Urinary bladder (tissue), 4 donors: ENCODE data around the gene PLAGL2. TPM values are rescaled to one million over a fixed set of nuclear protein-coding genes. Genes with fewer than 3 reads are reported as not detected.

Source experiments
- DNase-seq: peaks from one replicate; pipeline ENCODE4 v3.0.0-alpha.2; 2015; ENCODE audit errors: extremely low spot score
- H3K27ac ChIP-seq: one replicate; pipeline ENCODE4 v1.5.1; 2013; ENCODE audit warnings: low read depth, mild to moderate bottlenecking, moderate library complexity
- H3K36me3 ChIP-seq: one replicate; pipeline ENCODE4 v1.6.1; 2013; ENCODE audit warnings: mild to moderate bottlenecking, moderate library complexity; ENCODE audit not compliant: insufficient read depth
- H3K4me1 ChIP-seq: one replicate; pipeline ENCODE4 v1.6.1; 2013; ENCODE audit warnings: mild to moderate bottlenecking, moderate library complexity; ENCODE audit not compliant: insufficient read depth
- H3K4me3 ChIP-seq: one replicate; pipeline ENCODE4 v1.5.1; 2013; ENCODE audit warnings: low read depth, low read length
- WGBS: extraction: QIAGEN DNeasy Blood & Tissue Kit; methylation state at CpG from one replicate; pipeline ENCODE4 v1.1.7; 2013; 5-methylcytosine and 5-hydroxymethylcytosine counted together
- polyA plus RNA-seq: library from polyadenylated mRNA; stranded (reverse); fragments of 200-250 nt; gene quantifications from one replicate; pipeline ENCODE4 v1.2.3, GENCODE V29; 2013
- total RNA-seq: library from RNA; depleted of rRNA; stranded (reverse); fragments of >200 nt; gene quantifications from one replicate; pipeline ENCODE4 v1.2.3, GENCODE V29; 2014
- donor health status: healthy with polysubstance abuse.
- donor health status: healthy.

The PLAGL2 gene
- total and polyA plus RNA-seq, 2 donors, result 3.0 to 5.1 TPM

DNA sequence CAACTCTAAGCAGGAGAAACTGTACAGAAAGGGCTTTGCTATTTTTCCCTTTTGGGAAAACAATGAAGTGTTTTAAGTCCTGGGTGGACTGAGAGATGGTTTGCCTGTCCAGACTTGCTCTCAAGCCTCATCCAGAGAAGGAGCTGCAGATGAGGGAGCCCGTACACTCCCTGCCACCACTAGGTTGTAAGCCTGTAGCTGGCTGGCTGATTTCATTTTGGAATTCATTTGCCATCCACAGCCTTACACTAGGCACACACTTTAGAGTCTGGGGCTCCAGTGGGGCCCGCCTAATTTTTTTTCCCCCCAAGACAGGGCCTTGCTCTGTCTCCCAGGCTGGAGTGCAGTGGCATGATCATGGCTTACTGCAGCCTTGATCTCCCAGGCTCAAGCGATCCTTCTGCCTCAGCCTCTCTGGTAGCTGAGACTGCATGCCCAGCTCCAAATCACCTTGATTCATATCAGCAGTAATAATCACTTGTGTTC, 28.5 kb upstream of the PLAGL2 start:
- Histone ChIP-seq H3K4me1 (no peaks in the 10 kb centered on the region), H3K36me3 (peaks cover 3% of the 10 kb centered on the region), H3K27ac (no peak overlapping the region), H3K4me3 (no peak overlapping the region)
- 89% methylated on average over 3 of the region's 3 CpGs for WGBS
- no peak for DNase-seq

DNA sequence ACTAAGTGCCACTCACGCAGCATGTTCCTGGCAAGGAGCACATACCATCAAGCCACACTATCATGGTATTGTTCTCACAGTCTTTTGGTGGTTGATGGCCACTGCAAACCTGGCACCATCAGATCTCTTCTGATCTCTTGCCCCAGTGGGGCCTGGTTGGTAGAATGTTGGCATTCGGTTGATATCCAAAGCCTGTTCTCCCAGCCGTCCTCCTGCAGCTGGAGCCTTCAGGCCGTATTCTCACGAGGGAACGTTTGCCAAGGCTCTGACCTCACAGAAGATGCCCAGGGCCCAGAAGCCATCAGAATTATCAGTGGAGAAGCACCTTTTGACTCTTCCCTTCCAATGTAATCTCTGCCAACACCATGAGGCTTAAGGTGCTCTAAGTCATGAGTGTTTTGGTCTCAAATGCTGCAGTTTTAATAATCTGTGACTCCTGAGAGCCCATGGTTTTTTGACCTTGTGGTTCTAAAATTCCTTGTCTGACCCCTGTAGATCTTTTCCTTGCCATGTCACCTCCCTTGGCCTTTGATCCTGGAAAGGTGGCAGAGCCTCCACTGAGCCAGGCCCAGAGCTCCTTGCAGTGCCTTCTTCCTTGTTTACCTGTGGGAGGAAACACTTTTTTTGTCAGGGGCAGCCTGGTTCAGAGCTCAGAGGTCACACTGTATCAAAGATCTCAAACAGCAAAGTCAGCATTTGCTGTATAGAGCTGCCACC, 27.9 kb upstream of the PLAGL2 start:
- H3K27ac ChIP-seq, result no peak overlapping the region
- H3K36me3 ChIP-seq, result peaks cover 3% of the 10 kb centered on the region
- no peak for DNase-seq
- no peak overlapping the region for H3K4me3 ChIP-seq
- no peaks in the 10 kb centered on the region for H3K4me1 ChIP-seq
- WGBS, result 74% methylated on average over 6 of the region's 6 CpGs

DNA sequence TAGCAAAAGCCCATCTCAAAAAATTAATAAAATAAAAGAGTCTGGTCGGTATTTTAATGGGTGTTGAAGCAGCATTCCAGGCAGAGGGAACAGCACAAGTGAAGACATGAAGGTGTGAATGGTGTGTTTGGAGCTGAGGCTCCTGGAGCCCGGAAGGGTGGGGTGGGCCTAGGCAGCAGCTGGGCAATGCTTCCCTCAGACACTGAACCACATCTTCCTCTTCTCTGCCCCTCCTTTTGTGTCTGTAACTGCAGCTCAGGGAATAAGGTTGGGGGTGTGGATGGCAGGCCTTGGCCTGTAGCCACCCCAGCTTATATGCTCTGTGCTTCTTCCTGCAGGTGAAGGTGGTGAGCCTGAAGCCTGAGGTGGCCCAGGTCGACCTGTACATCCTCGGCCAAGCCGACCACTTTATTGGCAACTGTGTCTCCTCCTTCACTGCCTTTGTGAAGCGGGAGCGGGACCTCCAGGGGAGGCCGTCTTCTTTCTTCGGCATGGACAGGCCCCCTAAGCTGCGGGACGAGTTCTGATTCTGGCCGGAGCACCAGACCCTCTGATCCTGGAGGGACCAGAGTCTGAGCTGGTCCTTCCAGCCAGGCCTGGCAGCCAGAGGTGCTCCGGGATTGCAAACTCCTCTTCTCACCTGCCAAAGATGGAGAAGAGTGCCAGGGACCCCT, 26.7 kb upstream of the PLAGL2 start:
- no peak for DNase-seq
- Histone ChIP-seq H3K4me1 (no peaks in the 10 kb centered on the region), H3K36me3 (peaks cover 3% of the 10 kb centered on the region), H3K4me3 (no peak overlapping the region), H3K27ac (no peak overlapping the region)
- 93% methylated on average over 13 of the region's 13 CpGs for WGBS

DNA sequence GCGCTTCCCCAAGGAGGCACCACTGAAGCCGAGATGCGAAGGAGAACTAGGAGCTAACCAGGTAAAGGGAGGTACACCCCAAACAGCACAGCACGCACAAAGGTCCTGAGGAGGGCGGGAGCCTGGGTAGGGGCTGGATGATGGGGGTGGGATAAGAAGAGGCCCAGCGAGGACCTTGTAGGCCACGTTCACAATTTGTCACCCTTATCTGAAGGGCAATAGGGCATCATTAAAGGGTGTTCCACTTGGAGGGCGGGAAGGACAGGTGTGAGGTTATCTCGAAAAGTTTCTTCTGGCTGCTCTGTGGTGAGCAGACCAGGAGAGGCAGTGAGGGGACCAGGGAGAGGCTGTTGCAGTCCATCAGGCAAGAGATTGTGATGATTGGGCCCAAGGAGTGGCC, 25.7 kb upstream of the PLAGL2 start:
- Histone ChIP-seq H3K27ac (no peak overlapping the region), H3K36me3 (peaks cover 3% of the 10 kb centered on the region), H3K4me1 (no peaks in the 10 kb centered on the region), H3K4me3 (no peak overlapping the region)
- DNase-seq, result no peak
- 92% methylated on average over 9 of the region's 9 CpGs for WGBS

DNA sequence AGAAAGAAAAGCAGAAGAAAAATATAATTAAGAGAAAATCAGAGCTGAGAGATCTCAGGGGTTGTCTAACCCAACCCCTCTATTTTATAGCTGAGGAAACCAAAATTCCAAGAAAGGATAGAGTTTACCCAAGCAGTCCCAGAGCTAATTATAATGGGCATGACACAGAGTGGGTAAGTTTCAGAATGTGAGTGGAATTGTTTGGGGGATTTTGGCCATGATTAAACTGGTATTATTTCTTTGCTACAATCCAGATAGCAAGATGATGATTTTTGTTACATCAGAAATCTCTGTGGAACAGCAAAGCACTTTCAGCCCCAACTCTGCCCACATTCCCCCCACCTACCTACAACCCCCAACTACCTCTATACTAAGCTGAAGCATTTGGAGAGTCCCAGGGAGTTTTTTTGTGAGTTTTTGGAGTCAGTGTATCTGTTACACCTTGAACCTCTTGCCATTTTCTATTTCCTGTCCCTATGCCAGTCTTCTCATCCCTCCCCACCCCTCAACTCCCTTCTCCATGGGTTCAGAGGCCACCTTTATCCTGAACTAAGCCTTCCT, 24.9 kb upstream of the PLAGL2 start:
- H3K4me1 ChIP-seq, result no peaks in the 10 kb centered on the region
- DNase-seq, result no peak
- peaks cover 3% of the 10 kb centered on the region for H3K36me3 ChIP-seq
- H3K4me3 ChIP-seq, result no peak overlapping the region
- H3K27ac ChIP-seq, result no peak overlapping the region

DNA sequence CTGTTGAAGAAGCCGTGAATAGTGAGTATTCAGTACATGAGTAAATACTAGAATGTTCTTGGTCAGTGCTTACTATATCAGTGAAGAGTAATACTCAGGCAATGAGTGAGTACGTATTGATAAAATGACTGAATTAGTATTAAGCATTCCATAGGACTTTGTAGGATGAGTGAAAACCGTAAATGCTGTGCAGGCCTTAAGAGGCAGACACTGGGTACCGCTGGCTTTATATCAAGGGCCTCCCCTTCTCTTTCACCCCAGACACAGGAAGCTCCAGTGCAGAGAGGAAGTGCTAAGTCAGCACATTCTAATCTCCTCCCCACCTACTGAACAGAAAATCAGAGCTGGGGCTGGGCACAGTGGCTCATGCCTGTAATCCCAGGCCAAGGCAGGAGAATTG, 24.3 kb upstream of the PLAGL2 start:
- 67% methylated on average over 4 of the region's 4 CpGs for WGBS
- Histone ChIP-seq H3K36me3 (peaks cover 3% of the 10 kb centered on the region), H3K4me3 (no peak overlapping the region), H3K27ac (no peak overlapping the region), H3K4me1 (no peaks in the 10 kb centered on the region)
- no peak for DNase-seq

DNA sequence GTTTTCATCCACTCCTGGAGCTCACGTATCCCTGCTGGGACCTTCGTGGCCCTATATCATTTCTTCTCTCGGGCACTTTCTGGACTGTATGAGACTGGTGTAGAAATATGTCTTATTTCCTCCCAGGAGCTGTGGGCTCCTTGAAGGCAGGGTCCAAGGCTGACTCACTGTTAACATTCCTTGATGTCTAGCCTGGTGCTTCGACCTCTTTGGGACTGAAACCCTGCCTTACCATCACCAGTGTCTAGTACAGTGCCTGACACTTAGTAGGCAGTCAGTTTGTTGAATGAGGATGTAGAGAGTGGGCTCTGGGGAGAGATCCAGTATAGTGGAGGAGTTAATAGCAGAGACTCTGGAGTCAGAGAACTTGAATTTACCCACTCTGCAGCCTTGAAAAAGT, 23.7 kb upstream of the PLAGL2 start:
- Histone ChIP-seq H3K27ac (no peak overlapping the region), H3K36me3 (peaks cover 3% of the 10 kb centered on the region), H3K4me1 (no peaks in the 10 kb centered on the region), H3K4me3 (no peak overlapping the region)
- 96% methylated on average over 4 of the region's 4 CpGs for WGBS
- DNase-seq, result no peak

DNA sequence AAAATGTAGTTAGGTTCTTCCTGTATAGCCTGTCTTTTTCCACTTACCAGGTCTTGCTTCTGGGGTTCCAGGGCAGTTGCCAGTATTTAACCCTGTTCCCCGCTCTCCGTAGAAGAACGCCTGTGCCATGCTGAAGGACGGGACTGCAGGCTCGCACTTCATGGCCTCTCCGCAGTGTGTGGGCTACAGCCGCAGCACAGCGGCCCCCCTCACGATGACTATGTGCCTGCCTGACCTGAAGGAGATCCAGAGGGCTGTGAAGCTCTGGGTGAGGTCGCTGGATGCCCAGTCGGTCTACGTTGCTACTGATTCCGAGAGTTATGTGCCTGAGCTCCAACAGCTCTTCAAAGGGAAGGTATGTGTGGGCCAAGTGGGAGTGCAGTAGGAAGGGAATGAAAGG, 23.2 kb upstream of the PLAGL2 start:
- Histone ChIP-seq H3K4me1 (no peaks in the 10 kb centered on the region), H3K36me3 (peaks cover 3% of the 10 kb centered on the region), H3K4me3 (no peak overlapping the region), H3K27ac (no peak overlapping the region)
- 95% methylated on average over 13 of the region's 13 CpGs for WGBS
- no peak for DNase-seq

DNA sequence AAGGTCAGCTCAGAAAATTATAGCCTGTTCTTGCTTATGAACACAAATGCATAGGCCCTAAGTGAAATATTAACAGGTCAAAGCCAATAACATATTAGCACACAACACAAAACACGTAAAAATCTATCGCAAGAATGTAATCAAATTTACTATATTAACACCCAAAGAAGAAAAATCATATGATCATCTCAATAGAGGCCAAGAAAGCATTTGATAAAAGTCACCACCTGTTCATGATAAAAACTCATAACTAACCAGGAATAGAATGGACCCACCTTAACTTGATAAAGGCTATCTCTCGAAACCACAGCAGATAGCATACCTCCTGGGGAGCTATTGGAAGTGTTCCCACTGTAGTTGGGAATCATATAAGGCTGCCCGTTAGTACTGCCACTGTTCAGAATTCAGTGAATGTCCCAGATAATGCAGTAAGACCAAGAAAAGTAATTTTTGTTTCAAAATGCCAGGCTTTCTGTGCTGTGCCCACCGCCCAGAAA, 21.8 kb upstream of the PLAGL2 start:
- no peaks in the 10 kb centered on the region for H3K4me1 ChIP-seq
- H3K27ac ChIP-seq, result no peak overlapping the region
- H3K36me3 ChIP-seq, result peaks cover 3% of the 10 kb centered on the region
- WGBS, result 93% methylated on average over 5 of the region's 5 CpGs
- no peak overlapping the region for H3K4me3 ChIP-seq
- no peak for DNase-seq

DNA sequence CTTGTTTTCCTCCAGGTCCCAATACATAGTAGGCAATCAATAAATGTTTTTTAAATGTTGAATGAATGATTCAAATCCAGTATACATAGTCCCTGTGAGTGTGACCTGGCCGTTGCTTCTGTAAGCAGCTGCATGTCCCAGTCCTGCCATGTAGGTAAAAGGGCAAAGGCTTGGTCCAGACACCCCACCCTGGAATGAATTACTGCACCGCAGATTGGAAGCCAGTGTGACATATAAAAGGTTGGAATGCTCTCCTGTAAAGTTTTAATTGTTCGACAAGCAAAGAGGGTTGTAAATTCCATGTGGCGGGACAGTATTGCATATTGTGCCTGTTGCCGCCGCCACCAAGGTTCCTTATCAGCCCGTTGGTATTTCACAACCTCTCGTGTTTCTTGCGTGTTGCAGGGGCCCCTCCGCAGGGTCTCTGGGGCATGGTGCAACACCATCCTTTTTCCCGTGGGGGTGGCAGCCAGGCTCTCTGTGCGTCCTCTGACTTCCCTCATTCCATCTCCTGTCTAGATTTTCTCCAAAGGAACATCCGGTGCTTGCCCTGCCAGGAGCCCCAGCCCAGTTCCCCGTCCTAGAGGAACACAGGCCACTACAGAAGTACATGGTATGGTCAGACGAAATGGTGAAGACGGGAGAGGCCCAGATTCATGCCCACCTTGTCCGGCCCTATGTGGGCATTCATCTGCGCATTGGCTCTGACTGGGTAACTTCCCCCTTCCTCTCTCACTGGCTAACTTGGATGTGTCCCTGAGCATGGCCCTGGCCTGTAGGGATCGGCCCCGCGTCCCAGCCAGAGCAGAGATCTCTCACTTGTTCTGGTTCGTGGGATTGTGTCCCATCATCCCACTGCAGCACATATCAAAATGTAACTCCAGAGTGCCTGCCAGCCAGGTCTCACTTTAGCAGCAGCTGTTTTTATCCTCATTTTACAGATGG, 20.5 kb upstream of the PLAGL2 start:
- 62% methylated on average over 22 of the region's 22 CpGs for WGBS
- H3K36me3 ChIP-seq, result peaks cover 3% of the 10 kb centered on the region
- H3K4me3 ChIP-seq, result no peak overlapping the region
- no peak overlapping the region for H3K27ac ChIP-seq
- no peaks in the 10 kb centered on the region for H3K4me1 ChIP-seq
- DNase-seq, result peak; percentile 31

DNA sequence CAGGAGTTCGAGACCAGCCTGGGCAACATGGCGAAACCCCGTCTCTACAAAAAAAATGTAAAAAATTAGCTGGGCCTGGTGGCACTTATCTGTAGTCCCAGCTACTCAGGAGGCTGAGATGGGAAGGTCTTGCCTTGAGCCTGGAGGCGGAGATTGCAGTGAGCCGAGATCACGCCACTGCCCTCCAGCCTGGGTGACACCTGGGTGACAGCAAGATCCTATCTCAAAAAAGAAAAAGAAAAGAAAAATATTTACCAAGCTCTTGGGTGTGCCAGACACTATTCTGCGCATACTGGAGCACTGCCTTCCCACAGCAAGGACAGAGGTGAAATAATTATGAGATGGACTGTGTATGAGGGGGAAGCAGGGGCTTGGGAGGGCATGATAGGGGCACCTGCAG, 19.8 kb upstream of the PLAGL2 start:
- no peaks in the 10 kb centered on the region for H3K36me3 ChIP-seq
- WGBS, result 82% methylated on average over 7 of the region's 7 CpGs
- no peak overlapping the region for H3K4me3 ChIP-seq

DNA sequence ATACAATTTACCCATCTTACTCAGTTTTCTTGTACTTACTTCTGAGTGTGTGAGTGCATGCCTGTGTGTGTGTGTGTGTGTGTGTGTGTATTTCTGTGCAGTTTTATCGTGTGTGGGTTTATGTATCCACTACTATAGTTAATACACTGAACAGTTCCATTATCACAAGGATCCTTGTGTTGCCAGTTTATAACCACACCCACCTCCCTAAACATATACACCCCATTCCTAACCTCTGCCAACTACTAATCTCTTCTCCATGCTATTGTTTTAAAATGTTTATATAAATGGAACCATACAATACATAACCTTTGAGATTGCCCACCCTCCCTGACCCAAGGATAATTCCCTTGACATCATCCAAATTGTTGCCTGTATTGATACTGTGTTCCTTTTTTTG, 18.8 kb upstream of the PLAGL2 start:
- no peak for DNase-seq
- Histone ChIP-seq H3K4me1 (no peaks in the 10 kb centered on the region), H3K4me3 (no peak overlapping the region), H3K36me3 (no peaks in the 10 kb centered on the region), H3K27ac (no peak overlapping the region)
- 49% methylated on average over 1 of the region's 1 CpG for WGBS

More for the DNA sequence above, 19.8 kb upstream of the PLAGL2 start:
- no peak for DNase-seq
- Histone ChIP-seq H3K27ac (no peak overlapping the region), H3K4me1 (no peaks in the 10 kb centered on the region)

DNA sequence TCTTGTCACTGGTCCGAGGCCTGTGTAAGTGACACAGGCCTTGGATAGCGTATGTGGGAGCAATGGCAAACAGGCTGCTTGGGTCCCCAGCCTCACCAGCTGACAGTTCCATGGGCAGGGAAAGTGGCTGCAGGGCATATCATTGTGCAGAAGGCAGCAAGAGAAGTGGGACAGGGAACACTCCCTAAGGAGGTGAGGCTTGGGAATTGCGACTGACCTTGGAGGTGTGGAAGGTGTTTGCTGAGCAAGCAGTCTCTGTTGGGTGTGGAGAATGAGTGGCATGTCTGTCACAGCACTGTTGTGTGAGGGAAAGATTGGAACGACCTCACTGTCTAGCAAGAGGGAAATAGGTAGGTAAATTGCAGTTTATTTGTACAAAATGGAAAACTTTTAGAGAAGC, 16.9 kb upstream of the PLAGL2 start:
- 89% methylated on average over 4 of the region's 4 CpGs for WGBS
- Histone ChIP-seq H3K36me3 (no peaks in the 10 kb centered on the region), H3K27ac (no peak overlapping the region), H3K4me3 (no peak overlapping the region), H3K4me1 (no peaks in the 10 kb centered on the region)
- DNase-seq, result no peak
